Subcutaneous adipose tissue (tissue), 4 donors: ENCODE measurements around the gene TJP3. TPM values are rescaled to one million over a fixed set of nuclear protein-coding genes. Genes with fewer than 3 reads are reported as not detected.

Experiments
- CTCF ChIP-seq: fragments of 450-650 bp; IDR thresholded peaks from one replicate; pipeline ENCODE4 v1.5.1; 2016; ENCODE audit warnings: low read depth, mild to moderate bottlenecking, control low read depth, antibody characterized with exemption, moderate library complexity
- total RNA-seq, 4 donors: library from RNA; depleted of rRNA; stranded (reverse); fragments of >200 nt; gene quantifications; one replicate each; pipeline ENCODE4 v1.1.0, GENCODE V29; 2016

The TJP3 gene
- total RNA-seq, 4 donors from 2014 or later: 0.22 TPM; not detected in 3

- no peak for TF ChIP-seq CTCF
Measured at GRCh38 chr19:3761382-3762129, 53.4 kb downstream of the TJP3 start, which contains the start of gene APBA3. Gene APBA3 (minus strand): TSS chr19:3761692. CDS start chr19:3760264, 1,428 bp downstream.

- TF ChIP-seq CTCF: no peak
Measured at GRCh38 chr19:3762130-3762473, 53.9 kb downstream of the TJP3 start.

GRCh38 chr19:3762501-3763459 is 54.6 kb downstream of the TJP3 start, which contains the start of gene MRPL54:
Gene MRPL54 (plus strand): TSS chr19:3762682. CDS start chr19:3762701, 19 bp downstream.
- no peak for TF ChIP-seq CTCF

GRCh38 chr19:3765121-3765520 is 56.9 kb downstream of the TJP3 start:
- no peak for TF ChIP-seq CTCF

- TF ChIP-seq CTCF: no peak
Measured at GRCh38 chr19:3766520-3766919, 58.3 kb downstream of the TJP3 start.

GRCh38 chr19:3767050-3767449 is 58.9 kb downstream of the TJP3 start:
- TF ChIP-seq CTCF: no peak
